ENCODE measurements around the gene MN1.

DNA sequence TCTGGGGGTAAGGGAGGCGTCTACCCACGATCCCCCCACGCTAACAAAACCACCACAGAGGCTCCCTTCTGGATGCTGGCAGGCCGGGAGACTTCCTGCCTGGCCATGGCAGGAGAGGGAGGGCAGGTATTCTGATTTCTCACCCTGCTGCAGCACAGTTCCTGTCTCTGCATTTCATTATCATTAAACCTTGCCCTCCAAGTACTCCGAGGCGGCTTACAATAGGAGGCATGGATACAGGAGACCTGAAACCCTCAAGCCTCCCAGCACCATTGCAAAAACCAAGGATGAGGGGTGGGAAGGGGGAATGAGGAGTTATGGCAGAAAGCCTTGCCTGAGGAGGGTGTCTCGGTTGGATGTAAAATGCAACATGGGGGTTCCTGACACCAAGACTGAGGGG, 44.1 kb upstream of the MN1 start:
- TF ChIP-seq MAZ (IDR thresholded peaks at IDR 0.05; ENCODE audit: borderline replicate concordance, low read depth, low read length) (no peak), SMC3 (IDR thresholded peaks at IDR 0.05) (no peak), CTCF (IDR thresholded peaks at IDR 0.05) (no peak), NPAS2 (CRISPR knock-in tag; IDR thresholded peaks at IDR 0.05; ENCODE audit: borderline replicate concordance) (no peak), ESRRA (IDR thresholded peaks at IDR 0.05; ENCODE audit: borderline replicate concordance, low read length) (no peak), BHLHE40 (IDR thresholded peaks at IDR 0.05; ENCODE audit: low read depth, low read length) (no peak), ELK1 (IDR thresholded peaks at IDR 0.05; ENCODE audit: low read depth, low read length) (no peak), CHD2 (IDR thresholded peaks at IDR 0.05; ENCODE audit: low read length, partially characterized antibody) (no peak)

Measured in A549 (cell line).